DOHH2 (cell line): ENCODE data around the gene ONECUT1.

ENCODE experiments used
- H3F3A ChIP-seq: fragments of 200-600 bp; sonication (generic), shearing (Covaris generic); 2 replicates; pipeline ENCODE4 v1.6.0; 2016; ENCODE audit warnings: antibody characterized with exemption, mild to moderate bottlenecking; ENCODE audit not compliant: control insufficient read depth, insufficient read depth
- H3K27ac ChIP-seq: fragments of 200-600 bp; sonication (generic); 2 replicates; pipeline ENCODE4 v1.5.1; 2014; ENCODE audit warnings: low read depth, mild to moderate bottlenecking, low read length, moderate library complexity
- H3K27me3 ChIP-seq: fragments of 200-600 bp; sonication (generic); 2 replicates; pipeline ENCODE4 v1.6.1; 2014; ENCODE audit warnings: mild to moderate bottlenecking, low read length, mixed read lengths; ENCODE audit not compliant: control insufficient read depth
- H3K36me3 ChIP-seq: fragments of 200-600 bp; sonication (generic); 2 replicates; pipeline ENCODE4 v1.6.1; 2014; ENCODE audit warnings: mild to moderate bottlenecking, low read length, moderate library complexity, mixed read lengths; ENCODE audit not compliant: control insufficient read depth
- H3K4me1 ChIP-seq: fragments of 200-600 bp; sonication (generic); 2 replicates; pipeline ENCODE4 v1.6.1; 2014; ENCODE audit warnings: mild to moderate bottlenecking, low read length, mixed read lengths; ENCODE audit not compliant: control insufficient read depth
- H3K4me2 ChIP-seq: fragments of 200-600 bp; sonication (generic); 2 replicates; pipeline ENCODE4 v1.6.0; 2014; ENCODE audit warnings: mild to moderate bottlenecking, low read length, moderate library complexity
- H3K4me3 ChIP-seq: fragments of 200-600 bp; sonication (generic); 2 replicates; pipeline ENCODE4 v1.5.1; 2014; ENCODE audit warnings: mild to moderate bottlenecking, low read length, mixed read lengths
- H3K79me2 ChIP-seq: fragments of 200-600 bp; sonication (generic); 2 replicates; pipeline ENCODE4 v1.6.1; 2014; ENCODE audit warnings: mild to moderate bottlenecking, low read length, mixed read lengths; ENCODE audit not compliant: control insufficient read depth
- H3K9me2 ChIP-seq: fragments of 200-600 bp; sonication (generic); replicated peaks from 2 replicates; pipeline ENCODE4 v1.6.1; 2014; ENCODE audit warnings: mild to moderate bottlenecking, low read length, mixed read lengths; ENCODE audit not compliant: control insufficient read depth
- H3K9me3 ChIP-seq: fragments of 200-600 bp; sonication (generic); 2 replicates; pipeline ENCODE4 v1.6.1; 2014; ENCODE audit warnings: antibody characterized with exemption, low read length, mixed read lengths; ENCODE audit not compliant: control insufficient read depth, insufficient read depth
- H4K20me1 ChIP-seq: fragments of 200-600 bp; sonication (generic); 2 replicates; pipeline ENCODE4 v1.6.0; 2014; ENCODE audit warnings: low read depth, mild to moderate bottlenecking, antibody characterized with exemption, low read length, moderate library complexity; ENCODE audit not compliant: control insufficient read depth, insufficient read depth
- CTCF ChIP-seq: fragments of 200-600 bp; sonication (generic); IDR thresholded peaks from one replicate; pipeline ENCODE4 v1.5.1; 2014; ENCODE audit warnings: antibody characterized with exemption, mild to moderate bottlenecking, low read depth, low read length; ENCODE audit not compliant: poor library complexity, severe bottlenecking
- EZH2phosphoT487 ChIP-seq: fragments of 200-600 bp; sonication (generic); IDR thresholded peaks from 2 replicates; pipeline ENCODE4 v1.6.1; 2017; ENCODE audit warnings: borderline replicate concordance, mild to moderate bottlenecking, antibody characterized with exemption, low read length, moderate library complexity, mixed read lengths

ONECUT1 gene

DNA sequence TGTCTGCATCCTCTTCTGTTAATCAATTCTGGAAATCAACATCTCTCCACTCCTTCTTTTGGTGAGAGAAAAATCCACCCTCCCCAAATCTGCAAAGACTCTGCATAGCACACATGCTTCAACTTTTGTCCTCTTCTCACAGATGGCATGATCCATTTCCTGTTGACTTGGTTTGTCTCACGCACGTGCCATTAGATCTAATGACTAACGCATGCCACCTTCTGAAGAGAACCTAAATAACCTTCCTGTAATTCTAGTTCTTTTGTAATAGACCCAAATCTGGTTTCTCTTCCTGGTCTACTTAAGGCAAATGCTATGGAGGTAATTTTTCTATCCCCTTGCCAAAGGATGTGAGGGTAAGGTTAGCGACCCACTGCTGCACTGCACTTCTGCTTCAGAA lies 60.0 kb downstream of the ONECUT1 start:
- no peaks in the 10 kb centered on the region for H3K79me2 ChIP-seq
- no peaks in the 10 kb centered on the region for H3K27me3 ChIP-seq
- no peaks in the 10 kb centered on the region for H3K36me3 ChIP-seq
- TF ChIP-seq EZH2phosphoT487 = no peak
- TF ChIP-seq CTCF = peak; percentile 57
- H3K27ac ChIP-seq = peak overlapping the region; percentile 55
- peak overlapping the region; percentile 19 for H3K4me3 ChIP-seq
- no peaks in the 10 kb centered on the region for H4K20me1 ChIP-seq
- peaks cover 16% of the 10 kb centered on the region; the same call in 1 of the 2 replicates for H3F3A ChIP-seq
- no peaks in the 10 kb centered on the region for H3K9me2 ChIP-seq
- peak overlapping the region; percentile 54 for H3K4me2 ChIP-seq
- H3K9me3 ChIP-seq = no peaks in the 10 kb centered on the region
- peaks cover 66% of the 10 kb centered on the region for H3K4me1 ChIP-seq

DNA sequence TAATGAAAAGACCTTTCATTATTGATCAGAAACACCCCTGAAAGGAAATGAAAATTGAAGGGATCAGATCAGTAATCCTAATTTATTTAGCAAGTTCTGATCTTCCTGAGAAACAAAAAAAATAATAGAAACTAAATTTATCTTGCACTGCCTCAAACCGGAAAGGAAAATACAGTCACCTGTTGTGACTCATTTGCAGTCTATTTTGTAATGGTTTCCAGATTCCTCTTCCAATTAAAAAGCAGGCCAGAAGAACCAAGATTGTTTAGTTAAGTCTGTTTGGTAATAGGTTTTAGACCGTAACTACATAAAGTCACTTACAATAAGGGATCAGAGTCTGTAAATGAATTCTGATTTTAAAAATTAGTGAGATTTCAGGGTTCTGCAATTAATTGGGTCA lies 61.2 kb downstream of the ONECUT1 start:
- peak overlapping the region; percentile 16 for H3K4me3 ChIP-seq
- no peaks in the 10 kb centered on the region for H3K36me3 ChIP-seq
- no peaks in the 10 kb centered on the region for H3K79me2 ChIP-seq
- H3F3A ChIP-seq = peaks cover 19% of the 10 kb centered on the region; the same call in 1 of the 2 replicates
- TF ChIP-seq CTCF = no peak
- TF ChIP-seq EZH2phosphoT487 = no peak
- H4K20me1 ChIP-seq = no peaks in the 10 kb centered on the region
- H3K9me3 ChIP-seq = no peaks in the 10 kb centered on the region
- H3K27ac ChIP-seq = peak overlapping the region; percentile 55
- peaks cover 66% of the 10 kb centered on the region for H3K4me1 ChIP-seq
- H3K9me2 ChIP-seq = no peaks in the 10 kb centered on the region
- H3K4me2 ChIP-seq = peak overlapping the region; percentile 54
- H3K27me3 ChIP-seq = no peaks in the 10 kb centered on the region

- Histone ChIP-seq H3K4me1 (peaks cover 59% of the 10 kb centered on the region), H3K79me2 (no peaks in the 10 kb centered on the region), H3K27ac (peak overlapping the region; percentile 22), H3K4me2 (peak overlapping the region; percentile 54), H3K36me3 (no peaks in the 10 kb centered on the region), H3K9me3 (no peaks in the 10 kb centered on the region), H3F3A (peaks cover 24% of the 10 kb centered on the region; the same call in 1 of the 2 replicates), H3K9me2 (no peaks in the 10 kb centered on the region), H4K20me1 (no peaks in the 10 kb centered on the region), H3K4me3 (peak overlapping the region; percentile 25), H3K27me3 (no peaks in the 10 kb centered on the region)
- TF ChIP-seq CTCF = no peak
- no peak for TF ChIP-seq EZH2phosphoT487
Observed at GRCh38 chr15:52727815-52728214, 62.3 kb downstream of the ONECUT1 start.

DNA sequence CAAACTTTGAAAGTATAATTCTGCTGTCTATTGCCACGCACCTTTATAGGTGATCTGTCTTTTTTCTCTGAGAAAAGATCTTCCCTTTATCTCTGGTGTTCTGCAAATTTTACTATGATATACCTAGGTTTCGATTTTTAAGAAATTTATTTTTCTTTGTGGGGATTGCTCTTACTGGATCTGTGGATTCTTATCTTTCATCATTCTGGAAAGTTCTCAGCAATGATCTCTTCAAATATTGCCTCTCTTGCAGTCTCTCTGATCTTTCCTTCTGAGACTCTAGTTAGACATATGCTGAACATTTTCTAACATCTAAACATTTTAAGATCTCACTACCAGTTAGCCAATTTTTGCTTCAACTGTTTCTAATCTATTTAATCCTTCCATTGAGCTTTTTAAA lies 63.9 kb downstream of the ONECUT1 start:
- H3K27me3 ChIP-seq = no peaks in the 10 kb centered on the region
- H4K20me1 ChIP-seq = no peaks in the 10 kb centered on the region
- H3K9me2 ChIP-seq = no peaks in the 10 kb centered on the region
- no peak overlapping the region for H3K4me3 ChIP-seq
- no peak overlapping the region for H3K27ac ChIP-seq
- H3K36me3 ChIP-seq = no peaks in the 10 kb centered on the region
- no peak for TF ChIP-seq CTCF
- TF ChIP-seq EZH2phosphoT487 = no peak
- H3K79me2 ChIP-seq = no peaks in the 10 kb centered on the region
- H3K4me1 ChIP-seq = peaks cover 44% of the 10 kb centered on the region
- no peaks in the 10 kb centered on the region for H3K9me3 ChIP-seq
- no peak overlapping the region for H3K4me2 ChIP-seq
- H3F3A ChIP-seq = peaks cover 18% of the 10 kb centered on the region; the same call in 1 of the 2 replicates
